Erythroblast (primary cell): ENCODE data around the gene CREB5.

Source experiments
- GATA1 ChIP-seq: IDR thresholded peaks from 2 replicates; pipeline ENCODE4 v1.6.1; 2011; ENCODE audit warnings: low read depth, mild to moderate bottlenecking, control low read depth, low read length, moderate library complexity
- POLR2A ChIP-seq: IDR thresholded peaks from 2 replicates; pipeline ENCODE4 v1.6.1; 2011; ENCODE audit warnings: mild to moderate bottlenecking, low read length

- TF ChIP-seq POLR2A = no peak
- no peak for TF ChIP-seq GATA1
Observed at GRCh38 chr7:28459306-28459705, 47.0 kb downstream of the CREB5 start.
